Epidermal melanocyte (primary cell): ENCODE results near the gene TRIM66.

Source experiments
- DNase-seq: peaks from one replicate; pipeline ENCODE4 v3.0.0; 2011; ENCODE audit warnings: low spot score; ENCODE audit not compliant: insufficient read length

Gene TRIM66

GRCh38 chr11:8682303-8683114 is at the start of gene TRIM66, which contains the start of gene RPL27A:
Gene TRIM66, minus strand, starts transcription at chr11:8682665. Its CDS starts 10,391 bp downstream, at chr11:8672274.
Gene RPL27A, plus strand, starts transcription at chr11:8682792. Its CDS starts 22 bp downstream, at chr11:8682814.
- no peak for DNase-seq

- no peak for DNase-seq
These were observed 49.3 kb upstream of the TRIM66 start for GRCh38 chr11:8731647-8732323.

- no peak for DNase-seq
These were observed 48.2 kb upstream of the TRIM66 start for GRCh38 chr11:8730697-8731020.

- DNase-seq = no peak
These were observed 47.6 kb upstream of the TRIM66 start for GRCh38 chr11:8729837-8730696.

GRCh38 chr11:8729067-8729466 is 46.6 kb upstream of the TRIM66 start:
- DNase-seq = no peak

GRCh38 chr11:8728563-8728962 is 46.1 kb upstream of the TRIM66 start:
- no peak for DNase-seq

GRCh38 chr11:8726395-8726794 is 43.9 kb upstream of the TRIM66 start:
- no peak for DNase-seq

GRCh38 chr11:8724682-8725081 is 42.2 kb upstream of the TRIM66 start:
- DNase-seq = no peak

GRCh38 chr11:8723711-8724110 is 41.2 kb upstream of the TRIM66 start:
- DNase-seq = no peak

- DNase-seq = no peak
These were observed 40.3 kb upstream of the TRIM66 start for GRCh38 chr11:8722809-8723208.

GRCh38 chr11:8721609-8722500 is 39.4 kb upstream of the TRIM66 start:
- DNase-seq = no peak

- no peak for DNase-seq
These were observed 38.6 kb upstream of the TRIM66 start for GRCh38 chr11:8720868-8721608.

- DNase-seq = no peak
These were observed 37.9 kb upstream of the TRIM66 start for GRCh38 chr11:8720352-8720751.

- no peak for DNase-seq
These were observed 37.3 kb upstream of the TRIM66 start for GRCh38 chr11:8719721-8720120.

- peak; percentile 71 for DNase-seq
These were observed 36.8 kb upstream of the TRIM66 start for GRCh38 chr11:8719211-8719649.

- no peak for DNase-seq
These were observed 35.6 kb upstream of the TRIM66 start for GRCh38 chr11:8717876-8718753.

- no peak for DNase-seq
These were observed 35.0 kb upstream of the TRIM66 start for GRCh38 chr11:8717544-8717875.

- DNase-seq = no peak
These were observed 33.0 kb upstream of the TRIM66 start for GRCh38 chr11:8715501-8715900.

- DNase-seq = no peak
These were observed 32.3 kb upstream of the TRIM66 start for GRCh38 chr11:8714622-8715225.
